ENCODE results near the gene FYN.

GRCh38 chr6:111661541-111662061 is 211.7 kb downstream of the FYN start:
- TF ChIP-seq POLR2AphosphoS5 (IDR thresholded peaks at IDR 0.05; ENCODE audit: borderline replicate concordance, low read depth, low read length) (no peak), EZH2 (IDR thresholded peaks at IDR 0.05) (no peak), FOXP2 (optimal IDR thresholded peaks at IDR 0.05; ENCODE audit: control extremely low read depth, extremely low read length, insufficient read depth) (no peak)
